Dendritic cell treated with granulocyte-macrophage colony-stimulating factor and Interleukin-4, amounts not matched to agents 40 ng/mL and 50 ng/mL, for 4 days (primary cell): ENCODE data around the gene MOGAT1.

Experiments
- H3K27ac Mint-ChIP-seq: one replicate; pipeline ENCODE4 v1.8.0; 2022; ENCODE audit warnings: mild to moderate bottlenecking, mixed read lengths
- H3K27me3 Mint-ChIP-seq: one replicate; pipeline ENCODE4 v1.8.0; 2022; ENCODE audit warnings: mild to moderate bottlenecking, mixed read lengths
- H3K36me3 Mint-ChIP-seq: one replicate; pipeline ENCODE4 v1.8.0; 2022; ENCODE audit warnings: low read depth, mixed read lengths
- H3K4me1 Mint-ChIP-seq: one replicate; pipeline ENCODE4 v1.8.0; 2022; ENCODE audit warnings: low read depth, mixed read lengths
- H3K4me3 Mint-ChIP-seq: one replicate; pipeline ENCODE4 v1.8.0; 2022; ENCODE audit warnings: mild to moderate bottlenecking, moderate library complexity, mixed read lengths
- H3K9me3 Mint-ChIP-seq: one replicate; pipeline ENCODE4 v1.8.0; 2022; ENCODE audit warnings: mixed read lengths
- intact Hi-C: fragments of 100-400 bp; cut with micrococcal nuclease; formaldehyde crosslinking; loops from one replicate; pipeline ENCODE4 v1.15.0; 2022

Gene MOGAT1, protein sequence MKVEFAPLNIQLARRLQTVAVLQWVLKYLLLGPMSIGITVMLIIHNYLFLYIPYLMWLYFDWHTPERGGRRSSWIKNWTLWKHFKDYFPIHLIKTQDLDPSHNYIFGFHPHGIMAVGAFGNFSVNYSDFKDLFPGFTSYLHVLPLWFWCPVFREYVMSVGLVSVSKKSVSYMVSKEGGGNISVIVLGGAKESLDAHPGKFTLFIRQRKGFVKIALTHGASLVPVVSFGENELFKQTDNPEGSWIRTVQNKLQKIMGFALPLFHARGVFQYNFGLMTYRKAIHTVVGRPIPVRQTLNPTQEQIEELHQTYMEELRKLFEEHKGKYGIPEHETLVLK

DNA sequence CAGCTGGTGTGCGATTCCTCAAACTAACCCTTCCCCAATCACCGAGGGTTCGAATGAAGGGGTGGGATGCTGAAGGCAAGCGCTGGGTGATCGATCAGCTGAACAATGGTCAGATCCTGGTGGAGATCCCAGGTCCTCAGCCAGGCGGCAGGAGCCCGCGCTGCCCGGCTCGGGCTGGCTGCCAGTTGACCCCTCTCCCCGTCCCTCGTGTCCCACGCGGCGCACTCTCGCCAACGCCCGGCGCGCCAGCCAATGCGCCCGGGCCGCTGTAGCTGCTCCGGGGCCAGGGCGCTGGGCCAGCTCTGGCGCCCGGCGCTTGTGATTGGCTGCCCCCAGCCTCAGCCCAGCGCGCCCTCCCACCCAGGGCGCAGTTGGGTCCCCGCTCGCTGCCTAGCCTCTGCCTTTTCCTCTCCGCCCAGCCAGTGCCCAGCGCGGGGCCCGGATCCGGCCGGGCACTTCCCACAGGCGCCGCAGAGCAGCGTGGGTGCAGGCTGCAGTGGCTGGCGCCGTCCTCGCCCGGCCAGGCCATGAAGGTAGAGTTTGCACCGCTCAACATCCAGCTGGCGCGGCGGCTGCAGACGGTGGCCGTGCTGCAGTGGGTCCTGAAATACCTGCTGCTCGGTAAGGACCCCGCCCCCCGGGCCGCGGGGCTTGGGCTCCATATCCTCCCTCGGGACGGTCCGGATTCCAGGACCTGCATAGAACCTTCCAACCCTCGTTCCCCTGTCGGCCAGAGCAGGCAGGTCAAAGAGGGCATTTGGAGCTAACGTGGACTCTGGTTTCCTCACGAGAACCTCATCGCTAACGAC lies at the start of gene MOGAT1:
Gene MOGAT1 (plus strand): TSS at position 400 of the 809 bp plus-strand sequence. CDS start 128 bp downstream, at position 528.
- Mint-ChIP-seq H3K4me1 (peaks cover 55% of the 10 kb centered on the region), H3K27ac (peak within 1 kb of the TSS; percentile 67), H3K4me3 (peak within 1 kb of the TSS; percentile 83), H3K9me3 (no peaks in the 10 kb centered on the region), H3K36me3 (no peaks in the 10 kb centered on the region), H3K27me3 (peaks cover 13% of the 10 kb centered on the region)
- intact Hi-C loops = no loop called here

DNA sequence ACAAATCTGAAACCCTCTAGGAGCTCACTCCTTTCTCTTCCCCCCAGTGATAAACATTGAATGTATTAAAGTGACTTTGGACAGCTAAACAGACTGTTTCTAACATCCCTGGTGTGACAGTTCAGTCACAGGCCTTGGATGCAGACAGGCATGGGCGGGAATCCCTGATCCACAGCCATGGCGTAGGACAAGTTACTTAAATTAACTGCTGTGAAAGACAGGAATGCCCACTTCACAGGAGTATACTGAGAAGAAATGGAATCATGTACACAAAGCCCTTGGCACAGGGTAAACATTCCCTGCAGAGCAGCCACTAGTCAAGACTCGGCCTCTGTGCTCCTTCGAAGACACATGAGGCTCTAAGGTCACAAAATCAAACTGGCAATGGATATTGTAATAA lies 49.6 kb upstream of the MOGAT1 start:
- Mint-ChIP-seq H3K27me3 (no peaks in the 10 kb centered on the region), H3K4me3 (no peak overlapping the region), H3K4me1 (peaks cover 23% of the 10 kb centered on the region), H3K9me3 (no peaks in the 10 kb centered on the region), H3K27ac (peak overlapping the region; percentile 73), H3K36me3 (peaks cover 41% of the 10 kb centered on the region)
- intact Hi-C loops = no loop called here

DNA sequence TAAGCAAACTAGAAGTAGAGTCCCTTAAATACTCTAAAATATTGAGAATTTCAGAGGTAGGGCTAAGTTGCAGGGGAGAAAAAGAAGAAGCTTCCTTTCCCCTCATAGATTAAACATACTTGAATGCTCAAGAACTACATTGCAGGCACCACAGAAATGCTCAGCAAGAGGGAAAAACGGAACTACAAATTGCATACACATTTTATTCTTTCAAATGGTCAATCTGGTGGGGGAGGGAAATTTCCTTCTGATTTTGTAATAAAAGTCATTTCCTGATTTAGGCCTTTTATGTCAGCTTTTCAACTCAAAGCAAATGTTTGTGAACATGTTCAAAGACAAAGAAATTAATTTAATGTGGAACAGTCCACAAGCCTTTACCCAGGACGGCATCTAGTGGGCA lies 48.5 kb upstream of the MOGAT1 start:
- no peaks in the 10 kb centered on the region for H3K9me3 Mint-ChIP-seq
- H3K36me3 Mint-ChIP-seq = peaks cover 50% of the 10 kb centered on the region
- H3K4me1 Mint-ChIP-seq = peaks cover 23% of the 10 kb centered on the region
- intact Hi-C loops = no loop called here
- H3K27me3 Mint-ChIP-seq = no peaks in the 10 kb centered on the region
- no peak overlapping the region for H3K4me3 Mint-ChIP-seq
- peak overlapping the region; percentile 61 for H3K27ac Mint-ChIP-seq

DNA sequence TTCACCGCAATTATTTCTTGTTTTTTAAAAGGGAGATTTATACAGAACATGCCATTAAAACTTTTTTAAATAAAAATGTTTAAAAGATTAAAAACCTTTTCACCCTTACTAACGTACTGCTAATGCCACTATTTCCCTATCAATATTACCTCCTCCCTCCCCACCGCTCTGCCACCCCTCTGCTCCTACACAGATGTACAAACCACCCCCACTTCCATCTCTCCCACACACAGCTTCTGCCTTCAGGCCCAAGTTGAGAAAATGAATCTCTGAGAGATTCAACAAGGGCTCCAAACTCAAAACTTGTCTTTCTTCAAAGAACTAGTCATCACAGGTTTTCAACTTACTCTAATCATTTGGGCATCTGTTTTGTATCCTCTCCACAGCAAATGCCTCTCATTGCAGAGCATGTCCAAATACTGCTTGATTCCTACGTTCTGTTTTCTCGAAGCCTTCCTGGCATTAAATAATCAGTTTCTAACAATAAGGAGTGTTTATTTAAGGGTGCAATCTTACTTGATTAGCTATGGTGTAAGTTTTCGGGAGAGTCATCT lies 47.6 kb upstream of the MOGAT1 start:
- H3K27ac Mint-ChIP-seq = peak overlapping the region; percentile 61
- H3K36me3 Mint-ChIP-seq = peaks cover 50% of the 10 kb centered on the region
- no peaks in the 10 kb centered on the region for H3K9me3 Mint-ChIP-seq
- intact Hi-C loops = no loop called here
- H3K4me3 Mint-ChIP-seq = no peak overlapping the region
- no peaks in the 10 kb centered on the region for H3K27me3 Mint-ChIP-seq
- H3K4me1 Mint-ChIP-seq = peaks cover 23% of the 10 kb centered on the region

DNA sequence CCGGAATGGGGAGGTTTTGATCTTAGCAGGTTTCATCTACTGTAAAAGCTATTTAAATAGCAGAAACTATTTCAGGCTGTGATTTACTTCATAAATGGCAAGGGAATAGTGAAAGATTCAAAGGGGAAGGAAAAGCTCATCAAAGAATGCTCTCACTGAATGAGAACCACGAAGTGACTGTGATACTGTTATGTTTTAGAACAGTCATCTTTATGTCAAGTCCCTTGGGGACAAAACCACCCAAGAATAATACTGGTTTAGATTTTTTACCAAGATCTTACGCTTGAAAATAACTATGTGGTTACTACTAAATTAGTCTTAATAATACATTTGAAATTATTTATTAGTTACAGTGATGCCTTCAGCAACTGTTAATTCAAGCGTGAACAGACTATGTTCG lies 43.7 kb upstream of the MOGAT1 start:
- peaks cover 6% of the 10 kb centered on the region for H3K4me1 Mint-ChIP-seq
- no peak overlapping the region for H3K4me3 Mint-ChIP-seq
- intact Hi-C loops = no loop called here
- H3K9me3 Mint-ChIP-seq = no peaks in the 10 kb centered on the region
- H3K27me3 Mint-ChIP-seq = no peaks in the 10 kb centered on the region
- no peak overlapping the region for H3K27ac Mint-ChIP-seq
- H3K36me3 Mint-ChIP-seq = peaks cover 72% of the 10 kb centered on the region

DNA sequence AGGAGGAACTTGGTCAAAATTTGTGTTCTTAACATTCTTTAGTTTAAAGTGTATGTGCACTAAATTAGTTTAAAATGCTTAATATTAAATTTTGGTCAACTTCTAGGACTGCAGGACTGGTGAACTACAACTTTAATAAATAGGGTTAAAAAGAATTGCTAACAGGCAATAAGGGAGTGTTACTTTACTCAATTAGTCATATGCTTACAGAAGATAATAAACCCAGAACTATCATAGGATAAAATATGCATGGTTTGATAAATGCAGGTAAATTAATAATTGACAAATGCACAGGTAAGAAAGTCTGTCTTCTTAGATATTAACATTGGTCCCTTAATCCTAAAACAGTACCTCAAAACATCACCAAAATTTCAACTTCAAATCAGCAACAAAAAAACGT lies 36.2 kb upstream of the MOGAT1 start:
- no peaks in the 10 kb centered on the region for H3K9me3 Mint-ChIP-seq
- peaks cover 81% of the 10 kb centered on the region for H3K36me3 Mint-ChIP-seq
- H3K4me1 Mint-ChIP-seq = peaks cover 6% of the 10 kb centered on the region
- no peak overlapping the region for H3K4me3 Mint-ChIP-seq
- intact Hi-C loops = no loop called here
- no peaks in the 10 kb centered on the region for H3K27me3 Mint-ChIP-seq
- H3K27ac Mint-ChIP-seq = no peak overlapping the region

DNA sequence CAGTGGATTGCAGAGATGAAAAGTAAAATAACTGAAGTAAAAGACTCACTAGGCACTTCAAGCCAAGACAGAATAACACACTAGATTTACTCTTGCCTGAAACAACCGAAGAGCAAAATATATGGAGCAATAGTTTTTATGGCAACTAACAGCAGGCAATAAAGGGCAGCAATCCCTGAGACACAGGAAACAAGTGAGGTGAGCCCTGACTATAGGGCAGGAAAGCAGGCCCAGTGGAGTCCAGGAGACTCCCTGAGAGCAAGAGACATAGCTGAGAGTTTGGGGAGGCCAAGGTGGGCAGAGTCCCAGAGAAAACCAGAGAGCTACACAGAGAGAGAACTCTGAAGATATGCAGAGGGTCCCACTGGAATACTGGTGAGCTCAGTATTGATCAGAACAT lies 34.4 kb upstream of the MOGAT1 start:
- H3K9me3 Mint-ChIP-seq = no peaks in the 10 kb centered on the region
- intact Hi-C loops = no loop called here
- H3K4me3 Mint-ChIP-seq = no peak overlapping the region
- H3K27ac Mint-ChIP-seq = peak overlapping the region; percentile 26
- peaks cover 6% of the 10 kb centered on the region for H3K4me1 Mint-ChIP-seq
- no peaks in the 10 kb centered on the region for H3K27me3 Mint-ChIP-seq
- H3K36me3 Mint-ChIP-seq = peaks cover 80% of the 10 kb centered on the region

DNA sequence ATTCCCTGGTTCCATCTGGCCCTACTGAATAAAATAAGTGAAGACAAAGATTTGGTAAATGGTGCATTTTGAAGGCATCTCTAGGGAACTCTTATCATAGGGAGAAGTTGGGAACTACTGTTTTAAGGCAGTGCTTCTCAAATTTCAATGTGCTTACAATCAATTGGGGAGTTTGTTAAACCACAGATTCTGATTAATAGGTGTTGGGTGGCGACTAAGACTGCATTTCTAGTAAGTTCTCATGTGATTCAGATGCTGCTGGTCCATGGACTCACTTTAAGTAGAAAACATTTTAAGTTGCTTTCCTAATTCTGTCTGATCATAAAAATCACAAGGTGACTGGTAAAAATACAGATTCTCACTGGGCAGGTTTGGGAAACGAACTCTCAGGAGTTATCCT lies 30.1 kb upstream of the MOGAT1 start:
- Mint-ChIP-seq H3K4me1 (peaks cover 6% of the 10 kb centered on the region), H3K36me3 (peaks cover 70% of the 10 kb centered on the region), H3K27me3 (no peaks in the 10 kb centered on the region), H3K27ac (no peak overlapping the region), H3K9me3 (no peaks in the 10 kb centered on the region), H3K4me3 (no peak overlapping the region)
- intact Hi-C loops = no loop called here

DNA sequence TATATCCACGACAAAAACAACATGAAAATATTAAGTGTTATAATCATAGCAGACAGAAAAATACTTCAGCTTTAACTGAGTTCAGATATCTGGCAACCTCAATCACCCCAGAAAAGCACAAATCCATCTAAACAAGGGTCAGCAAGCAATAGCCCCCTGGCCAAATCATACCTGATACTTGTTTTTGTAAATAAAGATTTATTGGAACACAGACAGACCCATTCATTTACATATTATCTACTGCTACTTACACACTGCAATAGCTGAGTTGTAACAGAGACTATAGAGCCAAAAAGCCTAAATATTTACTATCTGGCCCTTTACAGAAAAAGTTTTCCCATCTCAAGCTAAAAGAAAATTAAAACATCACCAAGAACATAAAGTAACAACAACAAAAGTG lies 28.3 kb upstream of the MOGAT1 start:
- Mint-ChIP-seq H3K9me3 (no peaks in the 10 kb centered on the region), H3K27ac (no peak overlapping the region), H3K4me3 (no peak overlapping the region), H3K4me1 (no peaks in the 10 kb centered on the region), H3K27me3 (no peaks in the 10 kb centered on the region), H3K36me3 (peaks cover 71% of the 10 kb centered on the region)
- intact Hi-C loops = no loop called here

DNA sequence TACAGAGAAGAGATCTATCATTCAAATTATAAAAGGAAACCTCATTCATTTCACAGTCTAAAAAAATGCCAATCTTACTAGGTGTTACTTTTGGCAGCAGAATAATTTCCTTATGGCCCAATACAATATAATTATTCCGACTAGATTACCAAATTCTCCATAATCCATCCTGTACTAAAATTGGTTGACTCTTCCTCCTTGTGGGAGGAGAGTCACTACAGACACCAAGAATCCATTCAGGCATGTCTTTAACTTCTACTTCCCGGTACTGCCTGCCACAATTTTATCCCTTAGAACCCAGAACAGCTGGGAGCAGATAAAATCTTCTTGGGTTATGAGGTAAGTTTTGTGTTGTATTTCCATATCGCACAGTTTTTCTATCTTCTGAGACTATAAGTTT lies 25.4 kb upstream of the MOGAT1 start:
- H3K36me3 Mint-ChIP-seq = peaks cover 62% of the 10 kb centered on the region
- H3K27ac Mint-ChIP-seq = no peak overlapping the region
- intact Hi-C loops = no loop called here
- H3K4me3 Mint-ChIP-seq = no peak overlapping the region
- H3K9me3 Mint-ChIP-seq = no peaks in the 10 kb centered on the region
- peaks cover 3% of the 10 kb centered on the region for H3K4me1 Mint-ChIP-seq
- H3K27me3 Mint-ChIP-seq = no peaks in the 10 kb centered on the region

DNA sequence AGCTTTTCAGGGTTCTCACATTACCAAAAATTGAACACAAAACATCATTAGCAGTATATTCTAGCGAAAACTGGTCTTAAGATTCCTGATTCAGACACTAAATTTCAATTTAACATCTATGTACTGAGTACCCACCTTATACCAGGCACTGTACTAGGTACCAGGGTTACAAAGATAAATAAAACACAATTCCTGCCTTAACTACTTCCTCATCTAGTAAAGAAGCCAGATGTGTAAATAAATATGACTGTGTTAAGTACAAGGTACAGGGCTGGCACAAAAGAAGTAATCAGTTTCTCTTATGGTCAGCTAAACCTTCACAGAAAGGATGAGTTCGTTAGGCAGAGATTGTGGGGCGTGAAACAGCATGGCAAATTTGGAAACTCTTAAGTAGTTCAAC lies 21.7 kb upstream of the MOGAT1 start:
- intact Hi-C loops = no loop called here
- peaks cover 24% of the 10 kb centered on the region for H3K4me1 Mint-ChIP-seq
- no peak overlapping the region for H3K27ac Mint-ChIP-seq
- H3K27me3 Mint-ChIP-seq = no peaks in the 10 kb centered on the region
- peaks cover 35% of the 10 kb centered on the region for H3K36me3 Mint-ChIP-seq
- H3K9me3 Mint-ChIP-seq = no peaks in the 10 kb centered on the region
- H3K4me3 Mint-ChIP-seq = no peak overlapping the region

DNA sequence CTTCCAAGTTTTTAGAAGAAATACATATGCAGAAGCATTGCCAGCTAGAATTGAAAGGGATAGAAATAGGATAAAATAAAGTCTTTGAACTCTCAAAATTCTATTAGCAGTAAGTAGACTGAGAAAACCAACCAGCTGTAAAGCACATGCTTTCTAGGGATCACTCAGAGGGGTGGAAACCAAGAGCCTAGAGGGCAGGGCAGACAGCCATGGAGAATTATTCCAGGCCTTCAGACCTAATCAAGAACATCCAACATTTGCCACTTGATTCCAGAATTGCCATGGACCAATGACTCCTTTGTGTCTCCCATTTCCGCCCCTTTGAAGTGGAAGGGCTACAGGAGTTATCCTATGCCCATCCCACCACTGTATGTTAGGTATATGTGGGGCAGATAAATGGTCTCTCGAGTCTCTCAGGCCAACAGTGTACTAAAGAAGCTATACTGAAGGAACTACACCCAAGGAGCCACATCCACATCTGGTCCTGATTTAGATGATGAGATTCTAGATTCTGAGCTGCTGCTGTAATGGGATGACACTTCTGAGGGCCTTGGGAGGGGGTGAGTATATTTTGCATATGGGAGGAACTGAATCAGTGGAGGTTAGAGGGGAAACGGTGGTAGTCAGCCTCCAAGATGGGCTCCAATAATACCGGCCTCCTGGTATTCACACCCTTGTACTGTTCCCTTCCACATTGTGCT lies 19.6 kb upstream of the MOGAT1 start:
- Mint-ChIP-seq H3K4me3 (no peak overlapping the region), H3K27ac (no peak overlapping the region), H3K36me3 (peaks cover 26% of the 10 kb centered on the region), H3K4me1 (peaks cover 37% of the 10 kb centered on the region), H3K27me3 (no peaks in the 10 kb centered on the region), H3K9me3 (no peaks in the 10 kb centered on the region)
- intact Hi-C loops = no loop called here

DNA sequence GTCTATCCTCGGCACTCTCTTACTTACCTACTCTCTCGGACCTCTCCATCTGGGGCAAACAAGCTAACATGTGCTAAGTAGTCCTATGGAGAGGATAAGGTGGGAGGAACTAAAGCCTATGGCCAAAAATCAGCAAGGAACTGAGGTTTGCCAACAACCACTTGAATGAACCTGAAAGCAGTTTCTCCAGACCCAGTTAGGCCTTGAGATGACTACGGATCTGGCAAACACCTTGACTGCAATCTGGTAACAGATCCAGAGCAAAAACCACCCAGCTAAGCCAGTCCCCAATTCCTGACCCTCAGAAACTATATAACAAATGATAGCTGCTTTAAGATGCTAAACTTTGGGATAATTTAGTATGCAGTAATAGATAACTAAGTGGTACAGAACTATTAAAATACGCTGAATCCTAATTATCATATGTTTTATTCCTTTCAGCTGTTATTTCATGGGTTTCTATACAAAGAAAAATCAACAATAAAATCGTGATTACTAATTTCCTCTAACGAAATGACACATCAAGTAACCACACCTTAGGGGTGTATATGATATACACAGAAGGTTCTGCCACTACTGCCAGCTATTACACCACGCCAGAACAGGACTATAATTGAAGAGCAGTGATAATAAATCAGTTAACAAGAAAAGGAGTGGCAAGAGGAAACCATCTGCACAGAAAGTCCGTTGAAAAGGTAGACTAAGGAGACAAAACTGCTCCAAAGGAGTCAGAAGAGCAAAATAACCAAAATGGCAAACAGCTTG lies 18.8 kb upstream of the MOGAT1 start:
- H3K4me3 Mint-ChIP-seq = no peak overlapping the region
- intact Hi-C loops = no loop called here
- peaks cover 39% of the 10 kb centered on the region for H3K4me1 Mint-ChIP-seq
- H3K27ac Mint-ChIP-seq = peak overlapping the region; percentile 10
- H3K9me3 Mint-ChIP-seq = no peaks in the 10 kb centered on the region
- peaks cover 18% of the 10 kb centered on the region for H3K36me3 Mint-ChIP-seq
- H3K27me3 Mint-ChIP-seq = no peaks in the 10 kb centered on the region
